HuH-7.5 (cell line): ENCODE measurements around the gene FOXD4L1.
A peak's percentile ranks its signal among the peaks of the same experiment; 100 is the strongest.
"Not testable (repeated sequence)": the region's sequence is repeated elsewhere in the genome, so short reads cannot be mapped to it uniquely, and the experiment has no call there.

Experiments
- DNase-seq: peaks from one replicate; pipeline ENCODE4 v3.0.0; 2011; ENCODE audit warnings: low spot score

The FOXD4L1 gene

GRCh38 chr2:113498365-113498764 is at the start of gene FOXD4L1:
TSS of gene FOXD4L1 (plus strand) at chr2:113498665. CDS start at chr2:113499257, 592 bp downstream.
- not testable (repeated sequence) for DNase-seq

GRCh38 chr2:113465770-113466169 is 32.7 kb upstream of the FOXD4L1 start:
- not testable (repeated sequence) for DNase-seq

- DNase-seq: not testable (repeated sequence)
These were observed 21.6 kb upstream of the FOXD4L1 start for GRCh38 chr2:113476688-113477368.

GRCh38 chr2:113496527-113496926 is 1.9 kb upstream of the FOXD4L1 start:
- DNase-seq: not testable (repeated sequence)

- not testable (repeated sequence) for DNase-seq
These were observed 787 bp downstream of the FOXD4L1 start for GRCh38 chr2:113499019-113499885.

- DNase-seq: not testable (repeated sequence)
These were observed 1.6 kb downstream of the FOXD4L1 start for GRCh38 chr2:113499886-113500722.

- DNase-seq: not testable (repeated sequence)
These were observed 2.2 kb downstream of the FOXD4L1 start for GRCh38 chr2:113500723-113501038.

GRCh38 chr2:113502216-113503093 is 4.0 kb downstream of the FOXD4L1 start:
- DNase-seq: peak; percentile 1

GRCh38 chr2:113503094-113504042 is 4.9 kb downstream of the FOXD4L1 start:
- peak; percentile 18 for DNase-seq

- peak; percentile 1 for DNase-seq
These were observed 5.6 kb downstream of the FOXD4L1 start for GRCh38 chr2:113504081-113504480.

GRCh38 chr2:113507394-113508140 is 9.1 kb downstream of the FOXD4L1 start:
- not testable (repeated sequence) for DNase-seq

GRCh38 chr2:113508187-113508586 is 9.7 kb downstream of the FOXD4L1 start:
- not testable (repeated sequence) for DNase-seq

GRCh38 chr2:113510913-113511312 is 12.4 kb downstream of the FOXD4L1 start:
- not testable (repeated sequence) for DNase-seq

- not testable (repeated sequence) for DNase-seq
These were observed 13.4 kb downstream of the FOXD4L1 start for GRCh38 chr2:113511859-113512258.

GRCh38 chr2:113515457-113515856 is 17.0 kb downstream of the FOXD4L1 start:
- not testable (repeated sequence) for DNase-seq

GRCh38 chr2:113515995-113516394 is 17.5 kb downstream of the FOXD4L1 start:
- DNase-seq: not testable (repeated sequence)

GRCh38 chr2:113517025-113517424 is 18.6 kb downstream of the FOXD4L1 start:
- DNase-seq: not testable (repeated sequence)

GRCh38 chr2:113520837-113521236 is 22.4 kb downstream of the FOXD4L1 start:
- not testable (repeated sequence) for DNase-seq

GRCh38 chr2:113521492-113521891 is 23.0 kb downstream of the FOXD4L1 start:
- DNase-seq: not testable (repeated sequence)
